ENCODE results near the gene NPSR1. TPM values are rescaled to one million over a fixed set of nuclear protein-coding genes. Genes with fewer than 3 reads are reported as not detected.
A peak's percentile ranks its signal among the peaks of the same experiment; 100 is the strongest.

NPSR1 gene
- total and polyA plus RNA-seq, 8 donors: not detected

DNA sequence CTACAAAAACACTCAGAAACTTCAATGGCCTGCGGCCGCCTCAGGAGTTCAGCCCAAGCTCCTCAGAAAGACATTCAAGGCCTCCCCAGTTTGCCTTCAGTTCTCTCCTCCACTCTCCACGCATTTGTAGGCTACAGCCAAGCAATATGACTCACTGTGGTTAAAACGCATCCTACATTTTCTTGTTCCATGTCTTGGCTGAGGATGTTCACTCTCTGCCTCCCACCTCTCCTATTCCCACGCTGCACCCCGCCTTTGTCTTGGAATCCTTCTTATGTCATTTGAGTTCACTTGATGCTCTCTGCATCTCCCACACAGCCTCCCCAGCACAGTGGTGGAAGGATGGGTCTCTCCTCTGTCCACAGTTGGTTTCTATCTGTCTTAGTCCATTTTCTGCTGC is 184.8 kb downstream of the NPSR1 start:
- no peaks in the 10 kb centered on the region for H3K36me3 ChIP-seq
- DNase-seq: no peak
- no peak overlapping the region for H3K27ac ChIP-seq
- no peaks in the 10 kb centered on the region for H3K4me1 ChIP-seq
- H3K27me3 ChIP-seq: no peaks in the 10 kb centered on the region
- no peak for ATAC-seq
- TF ChIP-seq, protein P1, sequence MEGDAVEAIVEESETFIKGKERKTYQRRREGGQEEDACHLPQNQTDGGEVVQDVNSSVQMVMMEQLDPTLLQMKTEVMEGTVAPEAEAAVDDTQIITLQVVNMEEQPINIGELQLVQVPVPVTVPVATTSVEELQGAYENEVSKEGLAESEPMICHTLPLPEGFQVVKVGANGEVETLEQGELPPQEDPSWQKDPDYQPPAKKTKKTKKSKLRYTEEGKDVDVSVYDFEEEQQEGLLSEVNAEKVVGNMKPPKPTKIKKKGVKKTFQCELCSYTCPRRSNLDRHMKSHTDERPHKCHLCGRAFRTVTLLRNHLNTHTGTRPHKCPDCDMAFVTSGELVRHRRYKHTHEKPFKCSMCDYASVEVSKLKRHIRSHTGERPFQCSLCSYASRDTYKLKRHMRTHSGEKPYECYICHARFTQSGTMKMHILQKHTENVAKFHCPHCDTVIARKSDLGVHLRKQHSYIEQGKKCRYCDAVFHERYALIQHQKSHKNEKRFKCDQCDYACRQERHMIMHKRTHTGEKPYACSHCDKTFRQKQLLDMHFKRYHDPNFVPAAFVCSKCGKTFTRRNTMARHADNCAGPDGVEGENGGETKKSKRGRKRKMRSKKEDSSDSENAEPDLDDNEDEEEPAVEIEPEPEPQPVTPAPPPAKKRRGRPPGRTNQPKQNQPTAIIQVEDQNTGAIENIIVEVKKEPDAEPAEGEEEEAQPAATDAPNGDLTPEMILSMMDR (IDR thresholded peaks at IDR 0.05): no peak
- no peak overlapping the region for H3K4me3 ChIP-seq
- intact Hi-C loops (cut with DNase I): no loop called here
- no peaks in the 10 kb centered on the region for H3K9me3 ChIP-seq

DNA sequence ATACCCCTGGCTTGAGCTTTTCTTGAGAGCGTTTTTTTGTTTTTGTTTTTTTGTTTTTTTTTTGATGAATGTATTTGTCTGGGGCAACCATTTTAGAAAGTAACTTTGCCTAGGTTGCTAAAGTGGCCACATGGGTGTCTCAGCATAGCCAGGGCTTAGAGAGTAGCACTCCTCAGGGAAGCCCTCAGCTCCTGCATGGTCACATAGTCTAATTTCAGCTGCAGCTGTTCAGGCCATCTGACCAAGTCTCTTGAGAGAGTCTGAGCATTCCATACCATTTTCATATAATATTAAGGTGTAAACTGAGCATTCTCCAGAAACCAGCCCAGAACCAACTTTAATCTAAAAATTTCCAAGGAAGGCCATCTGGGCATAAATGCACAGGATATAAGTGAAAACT is 186.4 kb downstream of the NPSR1 start:
- DNase-seq (no peak), ATAC-seq (no peak)
- Histone ChIP-seq H3K27ac (no peak overlapping the region), H3K9me3 (no peaks in the 10 kb centered on the region), H3K4me3 (no peak overlapping the region), H3K36me3 (no peaks in the 10 kb centered on the region), H3K4me1 (no peaks in the 10 kb centered on the region), H3K27me3 (no peaks in the 10 kb centered on the region)
- intact Hi-C loops (cut with DNase I): no loop called here
- TF ChIP-seq, protein P1 (IDR thresholded peaks at IDR 0.05): no peak

DNA sequence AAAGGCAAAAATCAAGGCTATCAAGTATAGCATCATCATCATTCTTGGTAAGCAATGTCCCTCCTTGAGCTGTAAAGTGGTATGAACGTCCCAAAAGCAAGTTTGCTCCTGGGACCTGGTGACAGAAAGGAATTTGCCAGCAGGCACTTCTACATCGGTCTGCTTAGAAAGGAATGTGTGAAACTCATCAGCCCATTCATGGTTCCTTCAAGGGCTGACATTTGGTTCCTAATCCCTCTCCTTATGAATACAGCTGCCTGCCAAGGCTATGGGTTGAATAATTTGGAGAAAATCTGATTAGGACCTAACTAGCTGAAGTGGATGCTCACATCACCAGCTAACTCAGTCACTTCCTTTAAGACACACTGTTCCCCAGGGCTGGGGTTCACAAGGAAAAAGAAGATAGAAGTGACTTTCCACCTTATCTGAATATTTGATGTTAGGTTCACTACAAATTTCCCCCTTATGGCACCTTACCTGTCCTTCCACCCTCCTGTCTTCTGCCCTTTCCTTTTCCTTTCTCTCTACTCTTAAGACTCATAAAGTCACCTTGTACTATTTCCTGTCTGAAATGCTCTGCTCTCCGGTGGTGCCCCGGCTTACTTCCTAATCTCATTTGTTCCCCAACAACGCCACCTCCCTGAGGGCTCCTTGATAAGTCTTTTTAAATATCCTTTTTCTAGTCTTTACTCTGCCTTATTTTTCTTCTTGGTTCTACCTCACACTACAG is 187.1 kb downstream of the NPSR1 start:
- ATAC-seq: no peak
- Histone ChIP-seq H3K36me3 (no peaks in the 10 kb centered on the region), H3K27me3 (no peaks in the 10 kb centered on the region), H3K4me3 (no peak overlapping the region), H3K27ac (no peak overlapping the region), H3K9me3 (no peaks in the 10 kb centered on the region), H3K4me1 (no peaks in the 10 kb centered on the region)
- intact Hi-C loops (cut with DNase I): no loop called here
- no peak for DNase-seq
- TF ChIP-seq, protein P1 (IDR thresholded peaks at IDR 0.05): no peak

DNA sequence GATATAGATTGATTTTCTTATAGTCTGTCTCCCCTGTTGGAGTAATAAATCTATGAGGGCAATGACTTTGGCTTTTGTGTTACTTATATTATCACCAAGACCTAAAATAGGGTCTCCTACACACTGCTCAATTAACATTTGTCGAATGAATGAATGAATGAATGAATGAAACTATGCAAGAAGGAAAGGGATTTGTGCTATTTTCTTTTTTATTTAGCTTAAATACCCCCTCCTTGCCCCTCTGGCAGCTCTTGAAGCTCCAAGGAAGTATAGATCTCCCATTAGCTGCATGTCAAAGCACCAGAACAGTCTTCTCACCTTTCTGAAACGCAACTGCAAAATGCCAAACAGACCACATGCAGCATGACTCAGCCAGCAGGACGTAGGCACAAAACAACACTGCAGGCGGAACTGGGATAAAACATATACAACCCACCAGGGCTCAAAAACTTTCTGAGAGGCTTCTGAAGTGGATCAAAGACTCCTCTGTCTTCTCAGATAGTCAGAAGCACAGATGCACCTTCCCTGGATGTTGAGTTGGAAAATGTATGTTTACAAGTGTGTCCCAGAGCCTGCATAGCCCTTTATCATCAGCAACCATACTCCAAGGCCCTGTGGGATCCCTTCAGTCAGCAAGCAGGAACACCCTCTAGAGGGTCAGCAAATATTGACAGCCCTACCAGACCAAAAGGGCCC is 187.8 kb downstream of the NPSR1 start:
- Histone ChIP-seq H3K4me3 (no peak overlapping the region), H3K27me3 (no peaks in the 10 kb centered on the region), H3K4me1 (no peaks in the 10 kb centered on the region), H3K36me3 (no peaks in the 10 kb centered on the region), H3K9me3 (no peaks in the 10 kb centered on the region), H3K27ac (no peak overlapping the region)
- ATAC-seq (no peak), DNase-seq (peak in 1 of 4 donors; percentile 14)
- TF ChIP-seq, protein P1 (IDR thresholded peaks at IDR 0.05): no peak
- intact Hi-C loops (cut with DNase I): no loop called here

DNA sequence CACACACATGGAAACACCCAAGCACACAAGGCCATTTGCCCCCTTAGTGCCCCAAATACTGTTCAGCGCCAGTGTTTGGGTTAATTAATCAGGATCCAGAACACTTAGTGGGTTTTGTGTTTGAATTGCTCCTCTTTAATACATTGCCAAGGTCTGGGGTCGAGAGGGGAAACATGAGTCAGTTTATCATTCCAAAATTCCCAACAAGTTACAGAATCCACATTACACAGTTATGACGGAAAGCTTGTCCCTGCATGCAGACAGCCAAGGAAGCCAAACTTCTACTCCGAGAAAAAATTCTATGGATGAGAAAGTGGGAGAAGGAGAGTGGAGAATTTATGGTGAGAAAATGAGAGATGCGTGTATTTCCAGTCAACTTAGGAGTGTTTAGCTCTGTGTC is 189.0 kb downstream of the NPSR1 start:
- Histone ChIP-seq H3K27me3 (no peaks in the 10 kb centered on the region), H3K27ac (no peak overlapping the region), H3K9me3 (no peaks in the 10 kb centered on the region), H3K4me3 (no peak overlapping the region), H3K4me1 (no peaks in the 10 kb centered on the region), H3K36me3 (no peaks in the 10 kb centered on the region)
- ATAC-seq: no peak
- intact Hi-C loops (cut with DNase I): no loop called here
- TF ChIP-seq, protein P1 (IDR thresholded peaks at IDR 0.05): no peak
- no peak for DNase-seq
